HCT116 (cell line): ENCODE measurements around the gene MAIP1. TPM values are rescaled to one million over a fixed set of nuclear protein-coding genes. Genes with fewer than 3 reads are reported as not detected.

Experiments used
- ATAC-seq: fragments of 200-7000 bp; cut with Tn5 transposase; 2 replicates; pipeline ENCODE4 v1.9.1; 2020; ENCODE audit warnings: mild to moderate bottlenecking, moderate library complexity
- BruUV-seq: library from RNA; stranded (reverse); fragments of 400-500 nt; replicated peaks from 2 replicates; lab custom pipeline; 2021; lab: Mats Ljungman, UMichigan
- CTCF ChIA-PET: fragments of 300-600 bp; sonication (Branson Sonifier 250); formaldehyde crosslinking; loops from one replicate; lab custom pipeline; 2021; ENCODE audit warnings: antibody characterized with exemption; lab: Charles Lee
- POLR2A ChIA-PET: fragments of 300-600, 350-600 bp; sonication (Branson Sonifier 250); formaldehyde crosslinking; loops from one replicate; lab custom pipeline; 2021; ENCODE audit warnings: antibody characterized with exemption; lab: Charles Lee
- RAD21 ChIA-PET, 2 experiments: fragments of 300-600 bp; sonication (Branson Sonifier 250); formaldehyde crosslinking; loops; one replicate each; lab custom pipeline; 2023; ENCODE audit warnings: low total read pairs in 2 of 2; ENCODE audit not compliant: uncharacterized antibody in 2 of 2, unreplicated experiment in 2 of 2, low non-redundant PET in 1 of 2; lab: Charles Lee
- DNase-seq: peaks from one replicate; pipeline ENCODE4 v3.0.0-alpha.2; 2010; ENCODE audit warnings: low read depth, low spot score
- H2AFZ ChIP-seq: fragments of 200-600 bp; shearing (Covaris generic), sonication (generic); 2 replicates; pipeline ENCODE4 v1.6.1; 2017; ENCODE audit warnings: low read depth, mixed run types, mixed read lengths, antibody characterized with exemption, low read length; ENCODE audit not compliant: poor library complexity, severe bottlenecking
- H3K27ac ChIP-seq: 2 replicates; pipeline ENCODE4 v1.5.1; 2012; ENCODE audit warnings: low read depth, low read length
- H3K27me3 ChIP-seq: fragments of 200-600 bp; sonication (generic); 2 replicates; pipeline ENCODE4 v1.6.1; 2016; ENCODE audit warnings: mixed run types, low read length, mixed read lengths; ENCODE audit not compliant: insufficient read depth
- H3K36me3 ChIP-seq, 2 experiments: fragments of 200-500 bp in 1 of 2; fragments of 200-600 bp in 1 of 2; sonication (Bioruptor generic) in 1 of 2; sonication (generic) in 1 of 2; 2 replicates each; pipeline versions ENCODE4 v1.5.1 to v1.6.1; 2014 to 2016; ENCODE audit warnings: low read length in 2 of 2, inconsistent platforms in 1 of 2, mixed read lengths in 1 of 2, mixed run types in 1 of 2; ENCODE audit not compliant: insufficient read depth in 2 of 2, control insufficient read depth in 1 of 2
- H3K4me1 ChIP-seq, 2 experiments: fragments of 200-600 bp in 1 of 2; sonication (generic) in 1 of 2; 2 replicates each; pipeline versions ENCODE4 v1.5.1 to v1.6.1; 2012 to 2017; ENCODE audit warnings: low read length in 2 of 2, inconsistent platforms in 1 of 2, mild to moderate bottlenecking in 1 of 2, mixed read lengths in 1 of 2, mixed run types in 1 of 2, moderate library complexity in 1 of 2; ENCODE audit not compliant: insufficient read depth in 2 of 2, control insufficient read depth in 1 of 2
- H3K4me2 ChIP-seq: fragments of 200-600 bp; sonication (generic); 2 replicates; pipeline ENCODE4 v1.6.1; 2017; ENCODE audit warnings: mixed run types, low read length, mixed read lengths
- H3K4me3 ChIP-seq, 2 experiments: fragments of 200-600 bp in 1 of 2; sonication (generic) in 1 of 2; replicated peaks in 1 of 2; 2 replicates each; pipeline ENCODE4 v1.5.1; 2011 to 2016; ENCODE audit warnings: low read length in 2 of 2, control low read depth in 1 of 2, low read depth in 1 of 2, mild to moderate bottlenecking in 1 of 2, mixed read lengths in 1 of 2, mixed run types in 1 of 2
- H3K79me2 ChIP-seq: fragments of 200-600 bp; sonication (generic); 2 replicates; pipeline ENCODE4 v1.6.1; 2017; ENCODE audit warnings: mild to moderate bottlenecking, mixed run types, low read length, moderate library complexity, mixed read lengths; ENCODE audit not compliant: insufficient read depth
- H3K9ac ChIP-seq: fragments of 200-600 bp; sonication (generic); 2 replicates; pipeline ENCODE4 v1.6.1; 2016; ENCODE audit warnings: low read length, mixed read lengths
- H3K9me2 ChIP-seq: fragments of 200-600 bp; sonication (generic), shearing (Covaris generic); 2 replicates; pipeline ENCODE4 v1.6.1; 2017; ENCODE audit warnings: mixed run types, mild to moderate bottlenecking, moderate library complexity; ENCODE audit not compliant: insufficient read depth
- H3K9me3 ChIP-seq, 2 experiments: fragments of 200-500 bp in 1 of 2; fragments of 200-600 bp in 1 of 2; sonication (Bioruptor generic) in 1 of 2; sonication (generic) in 1 of 2; 2 replicates each; pipeline ENCODE4 v1.6.1; 2014 to 2017; ENCODE audit warnings: low read length in 2 of 2, mixed read lengths in 2 of 2, inconsistent platforms in 1 of 2, low read depth in 1 of 2, mild to moderate bottlenecking in 1 of 2, mixed run types in 1 of 2, moderate library complexity in 1 of 2; ENCODE audit not compliant: control insufficient read depth in 1 of 2, insufficient read depth in 1 of 2
- H4K20me1 ChIP-seq: fragments of 200-600 bp; sonication (generic), shearing (Covaris generic); 2 replicates; pipeline ENCODE4 v1.6.1; 2017; ENCODE audit warnings: mixed run types, mild to moderate bottlenecking, moderate library complexity; ENCODE audit not compliant: insufficient read depth
- CBX3 ChIP-seq: IDR thresholded peaks from 2 replicates; pipeline ENCODE4 v1.6.1; 2012; ENCODE audit warnings: low read depth
- CEBPB ChIP-seq: IDR thresholded peaks from 2 replicates; pipeline ENCODE4 v1.6.1; 2012; ENCODE audit warnings: low read depth
- CTCF ChIP-seq, 3 experiments: fragments of 200-600 bp in 1 of 3; sonication (generic) in 1 of 3; IDR thresholded peaks in 2 of 3; conservative IDR thresholded peaks in 1 of 3; 2 replicates each; pipeline ENCODE4 v1.5.1; 2012 to 2017; ENCODE audit warnings: low read depth in 2 of 3, low read length in 2 of 3, antibody characterized with exemption in 1 of 3, borderline replicate concordance in 1 of 3, control low read depth in 1 of 3, mild to moderate bottlenecking in 1 of 3, mixed read lengths in 1 of 3, mixed run types in 1 of 3, moderate library complexity in 1 of 3; ENCODE audit not compliant: insufficient read depth in 1 of 3
- EGR1 ChIP-seq: IDR thresholded peaks from 2 replicates; pipeline ENCODE4 v1.6.1; 2012; ENCODE audit warnings: low read depth
- EZH2phosphoT487 ChIP-seq: fragments of 200-600 bp; IDR thresholded peaks from 2 replicates; pipeline ENCODE4 v1.6.1; 2018; ENCODE audit warnings: antibody characterized with exemption, borderline replicate concordance
- FOSL1 ChIP-seq: IDR thresholded peaks from 2 replicates; pipeline ENCODE4 v1.6.1; 2012; ENCODE audit warnings: low read depth
- JUND ChIP-seq: IDR thresholded peaks from 2 replicates; pipeline ENCODE4 v1.6.1; 2012
- POLR2AphosphoS5 ChIP-seq: IDR thresholded peaks from 2 replicates; pipeline ENCODE4 v1.6.1; 2011; ENCODE audit warnings: mild to moderate bottlenecking, low read depth, low read length, moderate library complexity
- REST ChIP-seq: IDR thresholded peaks from 2 replicates; pipeline ENCODE4 v1.6.1; 2012; ENCODE audit warnings: low read depth
- SIN3A ChIP-seq: IDR thresholded peaks from 2 replicates; pipeline ENCODE4 v1.6.1; 2012; ENCODE audit warnings: low read depth
- SP1 ChIP-seq: IDR thresholded peaks from 2 replicates; pipeline ENCODE4 v1.6.1; 2012; ENCODE audit warnings: low read depth
- TCF7L2 ChIP-seq: IDR thresholded peaks from 2 replicates; pipeline ENCODE4 v1.7.0; 2011; ENCODE audit warnings: borderline replicate concordance, inconsistent platforms; ENCODE audit not compliant: insufficient read depth, insufficient read length; ENCODE audit errors: extremely low read depth
- YY1 ChIP-seq: IDR thresholded peaks from 2 replicates; pipeline ENCODE4 v1.6.1; 2011; ENCODE audit warnings: low read length, low read depth, moderate library complexity, mild to moderate bottlenecking; ENCODE audit not compliant: insufficient replicate concordance; ENCODE audit errors: extremely low read depth
- ZFX ChIP-seq: fragments of 450-650 bp; IDR thresholded peaks from 2 replicates; pipeline ENCODE4 v1.6.1; 2017
- intact Hi-C: fragments of 100-400 bp; cut with micrococcal nuclease; formaldehyde crosslinking; loops from 2 replicates; pipeline ENCODE4 v1.10.0; 2022
- total RNA-seq: library from RNA; stranded (reverse); gene quantifications from one replicate; pipeline ENCODE4 v1.2.1, GENCODE V29; 2021; ENCODE audit not compliant: unreplicated experiment

MAIP1 gene
- total RNA-seq, 1 experiment from 2014 or later = 32.5 TPM

- RAD21 ChIA-PET = no interaction called here
- Histone ChIP-seq H3K79me2 (no peaks in the 10 kb centered on the region), H3K4me1 (peaks cover 10 to 32% of the 10 kb centered on the region in 2 experiments), H2AFZ (no peak overlapping the region)
- no peak for ATAC-seq
- TF ChIP-seq FOSL1 (no peak), SIN3A (no peak), SP1 (no peak), ZFX (no peak), EZH2phosphoT487 (no peak), JUND (no peak), CBX3 (no peak), CEBPB (no peak), YY1 (no peak), CTCF (IDR thresholded peaks at IDR 0.05 in 2 of 3, conservative IDR thresholded peaks at IDR 0.05 in 1 of 3; ENCODE audit: borderline replicate concordance in 1 of 3, insufficient read depth in 1 of 3, low read depth in 2 of 3, low read length in 2 of 3) (no peak), EGR1 (no peak), TCF7L2 (no peak), POLR2AphosphoS5 (no peak), REST (no peak)
- TF ChIP-seq, all 23 proteins: peak for 0
- ChIA-PET CTCF (no interaction called here), POLR2A (no interaction called here)
- H3K9me3 ChIP-seq = no peaks in the 10 kb centered on the region
- intact Hi-C loops = no loop called here
- no peaks in the 10 kb centered on the region for H3K27me3 ChIP-seq
- H4K20me1 ChIP-seq = no peaks in the 10 kb centered on the region
- H3K9me2 ChIP-seq = no peaks in the 10 kb centered on the region
- DNase-seq = no peak
- H3K9ac ChIP-seq = no peak overlapping the region
- no TSS peak for BruUV-seq
- no peaks in the 10 kb centered on the region for H3K36me3 ChIP-seq
- H3K27ac ChIP-seq = no peak overlapping the region
- no peak overlapping the region for H3K4me3 ChIP-seq
- no peak overlapping the region for H3K4me2 ChIP-seq
These were observed 26.9 kb downstream of the MAIP1 start for GRCh38 chr2:199982126-199982843.
